Measurements from ENCODE around the gene POU2F1.
"Not testable (repeated sequence)": the region's sequence is repeated elsewhere in the genome, so short reads cannot be mapped to it uniquely, and the experiment has no call there.

POU2F1 gene

DNA sequence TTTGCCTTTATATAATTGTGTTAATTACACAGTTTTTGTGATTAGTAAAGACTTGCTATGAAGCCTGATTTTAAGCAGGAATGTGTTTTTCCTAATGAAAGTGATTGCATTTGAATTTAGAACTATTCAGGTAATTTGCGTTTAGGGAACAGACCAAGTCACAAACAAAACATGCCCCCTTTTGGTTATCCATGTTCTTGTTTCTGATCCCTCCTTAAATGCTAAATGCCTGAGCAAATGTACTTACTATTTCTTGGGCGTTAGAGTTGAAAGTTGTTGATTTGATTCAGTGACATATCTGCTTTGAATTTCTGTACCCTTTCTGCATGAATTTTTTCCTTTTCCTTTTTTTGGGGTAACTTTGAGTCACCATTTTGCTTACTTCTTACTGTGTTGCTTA is 5.2 kb downstream of the POU2F1 start:
- H3K27me3 ChIP-seq (ENCODE audit: control insufficient read depth, insufficient read depth, low read length) = no peaks in the 10 kb centered on the region
- peaks cover 18% of the 10 kb centered on the region for H3K4me1 ChIP-seq (ENCODE audit: control insufficient read depth, insufficient read depth, low read length)
- H3K4me3 ChIP-seq (ENCODE audit: low read length) = no peak overlapping the region
- H3K27ac ChIP-seq (ENCODE audit: low read depth, low read length) = no peak overlapping the region
- no peaks in the 10 kb centered on the region for H3K36me3 ChIP-seq (ENCODE audit: control insufficient read depth, insufficient read depth, low read length)
- H3K9ac ChIP-seq (ENCODE audit: low read length) = no peak overlapping the region

DNA sequence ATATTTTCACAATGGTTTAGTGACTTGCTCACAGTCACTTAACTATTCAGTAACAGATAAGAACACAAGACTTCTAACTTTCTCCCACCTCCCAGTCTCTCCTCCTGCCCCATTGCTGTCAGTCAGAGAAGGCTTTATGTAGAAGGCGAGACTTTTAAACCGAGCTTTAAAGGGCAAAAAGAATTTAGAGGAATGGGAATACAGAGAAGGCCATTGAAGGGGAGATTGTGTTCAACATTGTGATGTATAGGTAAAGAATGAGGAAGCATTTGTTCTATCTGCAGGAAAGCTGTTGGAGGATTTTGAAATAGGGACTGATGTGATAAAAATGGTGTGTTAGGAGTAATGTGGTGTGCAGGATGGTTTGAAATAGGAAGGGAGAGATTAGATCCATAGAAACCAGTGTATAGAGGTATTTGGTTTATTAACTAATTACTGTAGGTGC is 7.3 kb downstream of the POU2F1 start:
- H3K27ac ChIP-seq (ENCODE audit: low read depth, low read length) = no peak overlapping the region

DNA sequence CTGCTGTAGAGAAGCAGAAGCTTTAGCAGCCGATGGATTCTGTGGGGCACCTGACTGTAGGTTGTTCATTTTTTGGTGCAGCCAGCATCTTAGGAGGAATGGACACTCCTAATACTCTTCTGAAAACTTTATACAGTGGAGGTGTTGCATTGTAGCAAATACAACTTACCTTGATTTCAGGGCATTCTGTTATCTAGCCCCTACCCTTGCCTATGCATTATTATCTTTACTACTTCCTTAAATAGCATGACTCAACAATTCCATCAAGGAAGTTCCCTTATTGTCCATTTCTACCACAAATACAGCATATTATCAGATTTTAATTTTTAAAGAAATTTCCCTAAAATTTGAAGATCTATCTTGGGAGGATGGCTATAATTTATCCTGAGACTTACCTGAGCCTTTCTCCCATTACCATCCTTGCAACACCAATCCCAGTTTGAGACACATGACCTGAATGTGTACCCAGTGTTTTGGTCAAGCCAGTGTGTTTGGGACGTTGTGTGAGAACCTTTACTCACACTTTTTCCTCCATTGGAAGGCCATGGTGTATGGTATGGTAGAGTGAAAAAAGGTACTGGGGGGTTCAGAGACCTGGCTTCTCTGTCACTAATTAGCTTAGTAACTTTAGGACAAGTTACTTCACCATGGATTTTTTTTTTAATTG is 9.2 kb downstream of the POU2F1 start:
- Histone ChIP-seq H3K4me3 (ENCODE audit: low read length) (no peak overlapping the region), H3K27ac (ENCODE audit: low read depth, low read length) (no peak overlapping the region), H3K9ac (ENCODE audit: low read length) (no peak overlapping the region), H3K36me3 (ENCODE audit: control insufficient read depth, insufficient read depth, low read length) (no peaks in the 10 kb centered on the region), H3K27me3 (ENCODE audit: control insufficient read depth, insufficient read depth, low read length) (no peaks in the 10 kb centered on the region), H3K4me1 (ENCODE audit: control insufficient read depth, insufficient read depth, low read length) (no peaks in the 10 kb centered on the region)

More for the DNA sequence above, 7.3 kb downstream of the POU2F1 start:
- no peaks in the 10 kb centered on the region for H3K27me3 ChIP-seq (ENCODE audit: control insufficient read depth, insufficient read depth, low read length)
- no peak overlapping the region for H3K9ac ChIP-seq (ENCODE audit: low read length)
- H3K4me1 ChIP-seq (ENCODE audit: control insufficient read depth, insufficient read depth, low read length) = peaks cover 12% of the 10 kb centered on the region
- H3K36me3 ChIP-seq (ENCODE audit: control insufficient read depth, insufficient read depth, low read length) = no peaks in the 10 kb centered on the region
- no peak overlapping the region for H3K4me3 ChIP-seq (ENCODE audit: low read length)

DNA sequence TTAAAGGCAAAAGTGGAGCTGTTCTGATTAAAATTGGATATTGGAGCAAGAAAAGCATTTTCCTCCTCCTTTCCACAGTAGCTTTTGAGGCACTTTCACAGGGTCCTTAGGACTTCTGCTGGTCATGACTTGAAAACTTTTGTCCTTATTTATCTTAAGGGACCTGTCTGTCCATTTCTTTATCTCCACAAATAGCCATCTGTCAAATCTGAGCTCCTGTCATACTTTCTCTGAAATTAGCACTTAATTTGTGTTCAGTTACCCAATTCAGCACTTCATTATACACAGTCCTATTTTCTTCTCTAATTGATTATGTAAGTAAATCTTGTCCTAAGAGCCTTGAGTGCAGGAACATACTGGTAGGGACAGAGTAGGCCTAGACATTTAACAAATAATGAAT is 9.8 kb downstream of the POU2F1 start:
- no peak overlapping the region for H3K4me3 ChIP-seq (ENCODE audit: low read length)
- H3K9ac ChIP-seq (ENCODE audit: low read length) = no peak overlapping the region
- no peaks in the 10 kb centered on the region for H3K27me3 ChIP-seq (ENCODE audit: control insufficient read depth, insufficient read depth, low read length)
- no peaks in the 10 kb centered on the region for H3K4me1 ChIP-seq (ENCODE audit: control insufficient read depth, insufficient read depth, low read length)
- H3K27ac ChIP-seq (ENCODE audit: low read depth, low read length) = no peak overlapping the region
- no peaks in the 10 kb centered on the region for H3K36me3 ChIP-seq (ENCODE audit: control insufficient read depth, insufficient read depth, low read length)

DNA sequence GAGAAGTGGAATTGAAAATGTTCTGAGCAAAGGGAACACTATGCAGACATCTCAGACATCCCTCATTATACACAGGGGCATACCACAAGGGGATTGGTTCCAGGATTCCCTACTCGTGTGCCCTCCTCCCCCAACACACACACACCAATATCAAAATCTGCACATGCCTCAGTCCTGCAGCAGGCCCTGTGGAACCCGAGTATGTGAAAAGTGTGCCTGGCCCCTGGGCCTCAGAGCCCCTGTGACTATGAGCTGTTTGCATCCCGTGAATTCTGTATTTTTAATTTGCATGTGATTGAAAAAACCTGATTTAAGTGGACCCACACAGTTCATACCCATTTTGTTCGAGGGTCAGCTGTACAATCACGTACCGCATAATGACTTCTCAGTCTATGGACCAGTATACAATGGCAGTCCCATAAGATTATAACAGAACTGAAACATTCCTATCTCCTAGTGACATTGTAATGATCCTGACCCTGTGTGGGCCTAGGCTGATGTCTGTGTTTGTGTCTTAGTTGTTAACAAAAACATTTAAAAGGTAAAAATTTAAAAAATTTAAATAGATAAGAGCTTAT is 11.3 kb downstream of the POU2F1 start:
- Histone ChIP-seq H3K9ac (ENCODE audit: low read length) (no peak overlapping the region), H3K27me3 (ENCODE audit: control insufficient read depth, insufficient read depth, low read length) (no peaks in the 10 kb centered on the region), H3K36me3 (ENCODE audit: control insufficient read depth, insufficient read depth, low read length) (no peaks in the 10 kb centered on the region), H3K27ac (ENCODE audit: low read depth, low read length) (no peak overlapping the region), H3K4me1 (ENCODE audit: control insufficient read depth, insufficient read depth, low read length) (no peaks in the 10 kb centered on the region), H3K4me3 (ENCODE audit: low read length) (no peak overlapping the region)

DNA sequence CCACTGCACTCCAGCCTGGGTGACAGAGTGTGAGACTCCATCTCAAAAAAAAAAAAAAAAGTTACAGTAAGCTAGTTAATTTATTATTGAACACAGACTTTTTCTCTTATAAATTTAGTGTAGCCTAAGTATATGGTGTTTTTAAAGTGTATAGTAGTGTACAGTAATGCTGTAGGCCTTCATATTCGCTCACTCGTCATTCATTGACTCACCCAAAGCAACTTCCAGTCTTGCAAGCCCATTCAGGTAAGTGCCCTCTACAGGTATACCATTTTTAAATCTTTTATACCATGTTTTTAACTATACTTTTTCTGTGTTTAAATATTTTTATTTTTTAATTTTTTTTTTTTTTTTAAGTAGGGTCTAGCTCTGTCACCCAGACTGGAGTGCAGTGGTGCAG is 12.1 kb downstream of the POU2F1 start:
- no peak overlapping the region for H3K4me3 ChIP-seq (ENCODE audit: low read length)
- no peak overlapping the region for H3K9ac ChIP-seq (ENCODE audit: low read length)
- H3K27me3 ChIP-seq (ENCODE audit: control insufficient read depth, insufficient read depth, low read length) = no peaks in the 10 kb centered on the region

DNA sequence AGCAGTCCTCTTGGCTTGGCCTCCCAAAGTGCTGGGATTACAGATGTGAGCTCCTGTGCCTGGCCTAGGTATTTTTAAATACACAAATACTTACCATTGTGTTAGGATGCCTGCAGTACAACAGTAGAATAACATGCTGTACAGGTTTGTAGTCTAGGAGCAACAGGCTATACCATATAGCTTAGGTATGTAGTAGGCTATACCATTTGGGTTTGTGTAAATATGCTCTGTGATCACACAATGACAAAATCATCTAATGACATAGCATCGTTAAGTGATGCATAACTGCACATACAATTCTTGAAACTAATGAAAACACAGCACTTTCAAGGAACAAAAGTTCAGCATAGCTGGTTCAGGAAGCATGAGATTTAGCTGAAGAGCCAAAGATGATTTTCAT is 12.7 kb downstream of the POU2F1 start:
- no peak overlapping the region for H3K4me3 ChIP-seq (ENCODE audit: low read length)
- no peak overlapping the region for H3K27ac ChIP-seq (ENCODE audit: low read depth, low read length)
- H3K4me1 ChIP-seq (ENCODE audit: control insufficient read depth, insufficient read depth, low read length) = no peaks in the 10 kb centered on the region
- no peaks in the 10 kb centered on the region for H3K36me3 ChIP-seq (ENCODE audit: control insufficient read depth, insufficient read depth, low read length)
- H3K27me3 ChIP-seq (ENCODE audit: control insufficient read depth, insufficient read depth, low read length) = no peaks in the 10 kb centered on the region
- no peak overlapping the region for H3K9ac ChIP-seq (ENCODE audit: low read length)

More for the DNA sequence above, 12.1 kb downstream of the POU2F1 start:
- H3K27ac ChIP-seq (ENCODE audit: low read depth, low read length) = no peak overlapping the region
- no peaks in the 10 kb centered on the region for H3K4me1 ChIP-seq (ENCODE audit: control insufficient read depth, insufficient read depth, low read length)
- H3K36me3 ChIP-seq (ENCODE audit: control insufficient read depth, insufficient read depth, low read length) = no peaks in the 10 kb centered on the region

DNA sequence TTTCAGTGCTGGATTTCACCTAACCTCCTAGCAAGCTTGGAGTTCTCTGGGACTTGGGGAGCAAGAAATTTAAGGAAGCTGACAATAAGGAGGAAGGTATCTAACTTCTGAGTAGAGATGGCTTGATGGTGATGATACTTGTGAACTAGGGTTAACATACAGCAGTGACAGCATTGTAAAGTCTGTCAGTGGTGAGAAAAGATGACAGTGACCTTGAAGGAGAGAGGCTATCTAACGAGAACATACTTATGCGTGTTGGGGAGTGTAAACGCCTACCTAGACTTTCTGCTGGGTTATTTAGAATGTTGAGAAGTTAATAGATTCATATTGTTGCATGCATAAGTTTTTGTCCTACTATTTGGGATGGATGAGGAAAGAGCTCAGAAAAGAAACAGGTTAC is 16.3 kb downstream of the POU2F1 start:
- H3K27ac ChIP-seq (ENCODE audit: low read depth, low read length) = no peak overlapping the region
- no peak overlapping the region for H3K9ac ChIP-seq (ENCODE audit: low read length)
- H3K4me1 ChIP-seq (ENCODE audit: control insufficient read depth, insufficient read depth, low read length) = no peaks in the 10 kb centered on the region

DNA sequence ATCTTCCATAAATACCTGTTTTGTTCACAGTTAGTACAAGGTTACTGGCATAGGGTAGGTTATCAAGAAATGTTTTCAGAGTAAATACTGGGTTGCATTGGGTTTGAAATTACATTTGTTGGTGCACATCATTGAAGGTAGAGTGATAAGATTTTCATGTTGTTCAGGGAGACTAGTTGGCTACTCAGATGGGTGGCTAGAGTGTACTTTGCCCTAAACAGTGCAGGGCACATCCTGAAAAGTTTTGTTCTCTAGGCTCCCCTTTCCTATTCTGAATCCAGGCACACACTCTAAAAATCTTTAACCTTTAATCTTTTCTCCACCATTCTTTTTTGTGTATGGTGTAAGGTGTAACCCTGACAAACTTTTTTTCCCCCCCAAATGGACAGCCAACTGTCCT is 18.0 kb downstream of the POU2F1 start:
- H3K27me3 ChIP-seq (ENCODE audit: control insufficient read depth, insufficient read depth, low read length) = no peaks in the 10 kb centered on the region
- H3K4me1 ChIP-seq (ENCODE audit: control insufficient read depth, insufficient read depth, low read length) = no peaks in the 10 kb centered on the region
- no peaks in the 10 kb centered on the region for H3K36me3 ChIP-seq (ENCODE audit: control insufficient read depth, insufficient read depth, low read length)
- H3K9ac ChIP-seq (ENCODE audit: low read length) = no peak overlapping the region
- H3K27ac ChIP-seq (ENCODE audit: low read depth, low read length) = no peak overlapping the region
- H3K4me3 ChIP-seq (ENCODE audit: low read length) = no peak overlapping the region

More for the DNA sequence above, 16.3 kb downstream of the POU2F1 start:
- H3K36me3 ChIP-seq (ENCODE audit: control insufficient read depth, insufficient read depth, low read length) = no peaks in the 10 kb centered on the region
- H3K27me3 ChIP-seq (ENCODE audit: control insufficient read depth, insufficient read depth, low read length) = no peaks in the 10 kb centered on the region
- H3K4me3 ChIP-seq (ENCODE audit: low read length) = no peak overlapping the region

DNA sequence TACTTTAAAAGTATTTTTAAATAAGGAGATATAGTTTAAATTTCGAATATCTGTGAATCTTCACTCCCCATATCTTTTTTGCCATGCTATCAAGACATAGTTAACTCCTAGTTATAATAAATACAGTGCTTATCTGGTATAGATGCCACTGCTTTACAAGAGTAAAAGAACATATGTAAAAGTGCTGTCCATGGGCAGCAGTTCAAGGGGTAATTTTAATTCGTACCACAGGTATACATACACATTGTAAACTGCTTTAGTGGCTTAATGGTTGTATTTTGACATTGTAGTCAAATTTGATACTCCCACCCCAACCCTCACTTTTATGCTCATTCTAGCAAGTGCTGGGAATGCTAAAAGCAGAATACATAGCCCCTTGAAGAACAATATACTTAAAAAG is 18.6 kb downstream of the POU2F1 start:
- no peak overlapping the region for H3K9ac ChIP-seq (ENCODE audit: low read length)
- no peaks in the 10 kb centered on the region for H3K36me3 ChIP-seq (ENCODE audit: control insufficient read depth, insufficient read depth, low read length)
- no peaks in the 10 kb centered on the region for H3K4me1 ChIP-seq (ENCODE audit: control insufficient read depth, insufficient read depth, low read length)
- no peak overlapping the region for H3K4me3 ChIP-seq (ENCODE audit: low read length)
- H3K27ac ChIP-seq (ENCODE audit: low read depth, low read length) = no peak overlapping the region
- no peaks in the 10 kb centered on the region for H3K27me3 ChIP-seq (ENCODE audit: control insufficient read depth, insufficient read depth, low read length)

DNA sequence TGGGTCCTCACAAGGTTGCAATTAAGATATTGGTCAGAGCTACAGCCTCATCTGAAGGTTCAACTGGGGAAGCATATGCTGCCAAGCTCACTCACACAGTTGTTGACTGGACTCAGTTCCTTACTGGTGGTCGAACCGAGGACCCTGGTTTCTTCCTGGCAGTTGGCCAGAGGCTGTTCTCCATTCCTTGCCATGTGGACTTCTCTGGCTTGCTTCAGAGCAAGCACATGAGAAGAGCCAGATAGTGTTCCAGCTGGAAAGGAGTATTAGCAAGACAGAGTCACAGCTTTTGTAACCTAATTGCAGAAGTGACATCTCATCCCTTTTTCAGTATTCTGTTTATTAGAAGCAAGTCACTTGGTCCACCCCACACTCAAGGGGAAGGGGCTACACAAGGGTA is 23.6 kb downstream of the POU2F1 start:
- no peaks in the 10 kb centered on the region for H3K36me3 ChIP-seq (ENCODE audit: control insufficient read depth, insufficient read depth, low read length)

DNA sequence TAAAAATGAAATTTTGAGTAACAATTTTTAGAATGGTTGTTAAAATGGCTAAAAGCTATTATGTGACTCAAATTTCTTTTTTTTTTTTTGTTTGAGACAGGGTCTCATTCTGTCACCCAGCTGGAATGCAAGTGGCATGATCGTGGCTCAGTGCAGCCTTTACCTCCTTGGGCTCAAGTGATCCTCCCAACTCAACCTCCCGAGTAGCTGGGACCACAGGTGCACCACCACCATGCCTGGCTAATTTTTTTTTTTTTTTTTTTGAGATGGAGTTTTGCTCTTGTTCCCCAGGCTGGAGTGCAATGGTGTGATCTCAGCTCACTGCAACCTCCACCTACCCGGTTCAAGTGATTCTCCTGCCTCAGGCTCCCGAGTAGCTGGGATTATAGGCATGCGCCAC is 24.5 kb downstream of the POU2F1 start:
- H3K27ac ChIP-seq (ENCODE audit: low read depth, low read length); H3K27me3 ChIP-seq (ENCODE audit: control insufficient read depth, insufficient read depth, low read length); H3K4me1 ChIP-seq (ENCODE audit: control insufficient read depth, insufficient read depth, low read length); H3K4me3 ChIP-seq (ENCODE audit: low read length); H3K36me3 ChIP-seq (ENCODE audit: control insufficient read depth, insufficient read depth, low read length); H3K9ac ChIP-seq (ENCODE audit: low read length): not testable (repeated sequence)

More for the DNA sequence above, 23.6 kb downstream of the POU2F1 start:
- Histone ChIP-seq H3K27me3 (ENCODE audit: control insufficient read depth, insufficient read depth, low read length) (no peaks in the 10 kb centered on the region), H3K27ac (ENCODE audit: low read depth, low read length) (no peak overlapping the region), H3K4me1 (ENCODE audit: control insufficient read depth, insufficient read depth, low read length) (no peaks in the 10 kb centered on the region), H3K9ac (ENCODE audit: low read length) (no peak overlapping the region), H3K4me3 (ENCODE audit: low read length) (no peak overlapping the region)

DNA sequence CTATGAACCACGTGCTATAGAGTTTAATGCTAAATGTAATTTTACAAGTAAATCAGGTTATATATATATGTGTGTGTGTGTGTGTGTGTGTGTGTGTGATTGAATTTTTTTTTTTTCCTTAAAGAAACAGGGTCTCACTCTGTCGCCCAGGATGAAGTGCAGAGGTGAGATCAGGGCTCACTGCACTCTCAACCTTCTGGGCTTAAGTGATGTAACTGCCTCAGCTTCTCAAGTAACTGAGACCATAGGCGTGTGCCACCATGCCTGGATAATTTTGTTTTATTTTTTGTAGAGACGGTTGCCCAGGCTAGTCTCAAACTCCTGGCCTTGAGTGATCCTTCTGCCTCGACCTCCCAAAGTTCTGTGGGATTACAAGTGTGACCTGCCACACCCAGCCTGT is 26.3 kb downstream of the POU2F1 start:
- Histone ChIP-seq H3K27ac (ENCODE audit: low read depth, low read length) (no peak overlapping the region), H3K27me3 (ENCODE audit: control insufficient read depth, insufficient read depth, low read length) (no peaks in the 10 kb centered on the region), H3K9ac (ENCODE audit: low read length) (no peak overlapping the region), H3K36me3 (ENCODE audit: control insufficient read depth, insufficient read depth, low read length) (no peaks in the 10 kb centered on the region), H3K4me3 (ENCODE audit: low read length) (no peak overlapping the region), H3K4me1 (ENCODE audit: control insufficient read depth, insufficient read depth, low read length) (no peaks in the 10 kb centered on the region)

All from rectal smooth muscle tissue (tissue), 1 donor.